ENCODE measurements around the gene SRSF2. TPM values are rescaled to one million over a fixed set of nuclear protein-coding genes. Genes with fewer than 3 reads are reported as not detected.

The SRSF2 gene
- total and polyA plus RNA-seq, 9 of the 15 experiments (the other 6 are each of a cell fraction or from before 2014, with no cell fraction given): 161 to 583 (median 393) TPM

GRCh38 chr17:76716146-76716838, 20.8 kb downstream of the SRSF2 start (continued):
- 0 out of 2 replicates have a peak, but pooled peaks have one; percentile 26 for TF ChIP-seq BHLHE40 (IDR thresholded peaks at IDR 0.05; ENCODE audit: low read length)
- peak; percentile 75 for TF ChIP-seq DPF2 (IDR thresholded peaks at IDR 0.05)
- 0 out of 4 replicates have a peak, but pooled peaks of 1 of the 2 experiments have one; percentile 14 for TF ChIP-seq ZMIZ1 (IDR thresholded peaks at IDR 0.05; ENCODE audit: low read depth in 2 of 2, low read length in 2 of 2)
- TF ChIP-seq MAX (CRISPR knock-in tag; IDR thresholded peaks at IDR 0.05): 0 out of 2 replicates have a peak, but pooled peaks have one; percentile 5
- peak; percentile 70; the same call in 1 of the 2 replicates for TF ChIP-seq TAL1 (IDR thresholded peaks at IDR 0.05)
- TF ChIP-seq MTA2 (IDR thresholded peaks at IDR 0.05; ENCODE audit: low read depth): peak; percentile 54; the same call in 1 of the 2 replicates
- no peak for TF ChIP-seq TOE1 (IDR thresholded peaks at IDR 0.05; ENCODE audit: borderline replicate concordance)
- TF ChIP-seq TOE1 (CRISPR knock-in tag; IDR thresholded peaks at IDR 0.05; ENCODE audit: borderline replicate concordance, low read depth): no peak
- TF ChIP-seq SMARCA4 (IDR thresholded peaks at IDR 0.05): peak; percentile 33
- TF ChIP-seq ARID1B (IDR thresholded peaks at IDR 0.05): peak; percentile 78
- no peak for TF ChIP-seq NCOA4 (IDR thresholded peaks at IDR 0.05; ENCODE audit: partially characterized antibody)
- peak; percentile 90 for TF ChIP-seq ZBTB7A (IDR thresholded peaks at IDR 0.05; ENCODE audit: borderline replicate concordance, control insufficient read depth, low read depth, low read length)
- TF ChIP-seq BCOR (IDR thresholded peaks at IDR 0.05): no peak
- TF ChIP-seq CEBPG (CRISPR knock-in tag; IDR thresholded peaks at IDR 0.05): peak; percentile 8; the same call in 1 of the 2 replicates
- peak in 1 of 2 experiments; percentile 67 for TF ChIP-seq CEBPG (tag; conservative IDR thresholded peaks at IDR 0.05 in 1 of 2, IDR thresholded peaks at IDR 0.05 in 1 of 2)
- peak in 1 of 2 experiments; percentile 69; a peak in 1 of 4 replicates for TF ChIP-seq UBTF (IDR thresholded peaks at IDR 0.05; ENCODE audit: borderline replicate concordance in 1 of 2, low read depth in 2 of 2, low read length in 2 of 2)
- no peak for TF ChIP-seq BCL6 (CRISPR knock-in tag; IDR thresholded peaks at IDR 0.05)
- peak; percentile 63; the same call in 1 of the 2 replicates for TF ChIP-seq ZNF740 (CRISPR knock-in tag; IDR thresholded peaks at IDR 0.05)
- TF ChIP-seq ZNF740 (tag; IDR thresholded peaks at IDR 0.05): no peak
- TF ChIP-seq ATF1 (CRISPR knock-in tag; IDR thresholded peaks at IDR 0.05): no peak
- peak; percentile 37; the same call in 1 of the 2 replicates for TF ChIP-seq ATF1 (tag; IDR thresholded peaks at IDR 0.05)
- TF ChIP-seq MYC (IDR thresholded peaks at IDR 0.05; ENCODE audit: low read depth, low read length): 0 out of 2 replicates have a peak, but pooled peaks have one; percentile 9
- TF ChIP-seq MYC (CRISPR knock-in tag; IDR thresholded peaks at IDR 0.05; ENCODE audit: borderline replicate concordance, low read depth): no peak

Measured in K562 (cell line).